Fibroblast of skin of scalp (primary cell): ENCODE data around the gene ADGRL1. TPM values are rescaled to one million over a fixed set of nuclear protein-coding genes. Genes with fewer than 3 reads are reported as not detected.
A peak's percentile ranks its signal among the peaks of the same experiment; 100 is the strongest.
"Not testable (repeated sequence)": the region's sequence is repeated elsewhere in the genome, so short reads cannot be mapped to it uniquely, and the experiment has no call there.

Source experiments
- DNase-seq: peaks from one replicate; pipeline ENCODE4 v3.0.0-alpha.2; 2013
- polyA plus RNA-seq, 2 experiments: library from polyadenylated mRNA; unstranded; fragments of 120-200 nt; gene quantifications; one replicate each; pipeline ENCODE4 v1.2.1, GENCODE V29; 2013; ENCODE audit not compliant: insufficient read length in 2 of 2

Gene ADGRL1
- polyA plus RNA-seq (2013, experiment 1 of 2; ENCODE audit: insufficient read length) = 11.9 TPM
- polyA plus RNA-seq (2013, experiment 2 of 2; ENCODE audit: insufficient read length) = 9.5 TPM

GRCh38 chr19:14205452-14206287, at the start of gene ADGRL1:
ADGRL1 (minus strand) TSS chr19:14206169; CDS start chr19:14183602, 22,567 bp downstream.
- DNase-seq = not testable (repeated sequence)

GRCh38 chr19:14255316-14255715, 49.3 kb upstream of the ADGRL1 start:
- not testable (repeated sequence) for DNase-seq

GRCh38 chr19:14253822-14254599, 48.0 kb upstream of the ADGRL1 start:
- DNase-seq = peak; percentile 9

GRCh38 chr19:14252136-14252535, 46.2 kb upstream of the ADGRL1 start:
- not testable (repeated sequence) for DNase-seq

GRCh38 chr19:14250870-14251269, 44.9 kb upstream of the ADGRL1 start:
- no peak for DNase-seq

- not testable (repeated sequence) for DNase-seq
These were observed 44.3 kb upstream of the ADGRL1 start for GRCh38 chr19:14250315-14250714.

- DNase-seq = not testable (repeated sequence)
These were observed 43.9 kb upstream of the ADGRL1 start for GRCh38 chr19:14249891-14250290.

- DNase-seq = peak; percentile 29
These were observed 43.2 kb upstream of the ADGRL1 start for GRCh38 chr19:14249012-14249754.

- peak; percentile 70 for DNase-seq
These were observed 42.6 kb upstream of the ADGRL1 start for GRCh38 chr19:14248578-14249011.

GRCh38 chr19:14247548-14248471, 41.8 kb upstream of the ADGRL1 start:
- DNase-seq = not testable (repeated sequence)

GRCh38 chr19:14247205-14247547, 41.2 kb upstream of the ADGRL1 start:
- DNase-seq = not testable (repeated sequence)

GRCh38 chr19:14244393-14244792, 38.4 kb upstream of the ADGRL1 start:
- not testable (repeated sequence) for DNase-seq

- not testable (repeated sequence) for DNase-seq
These were observed 37.7 kb upstream of the ADGRL1 start for GRCh38 chr19:14243718-14244117.

- DNase-seq = no peak
These were observed 31.3 kb upstream of the ADGRL1 start for GRCh38 chr19:14237014-14237941.

GRCh38 chr19:14232945-14233344, 27.0 kb upstream of the ADGRL1 start:
- not testable (repeated sequence) for DNase-seq

- DNase-seq = peak; percentile 55
These were observed 22.6 kb upstream of the ADGRL1 start for GRCh38 chr19:14228446-14229071.

- not testable (repeated sequence) for DNase-seq
These were observed 20.5 kb upstream of the ADGRL1 start for GRCh38 chr19:14226498-14226897.

- no peak for DNase-seq
These were observed 16.9 kb upstream of the ADGRL1 start for GRCh38 chr19:14222886-14223285.

GRCh38 chr19:14221345-14221744, 15.4 kb upstream of the ADGRL1 start:
- DNase-seq = peak; percentile 23
